ENCODE data around the gene DYRK2. TPM values are rescaled to one million over a fixed set of nuclear protein-coding genes. Genes with fewer than 3 reads are reported as not detected.

Gene DYRK2
- total and polyA plus RNA-seq, 10 of the 15 experiments (the other 5 are each of a cell fraction or from before 2014, with no cell fraction given) = 3.1 to 35.9 (median 12.2) TPM

DNA sequence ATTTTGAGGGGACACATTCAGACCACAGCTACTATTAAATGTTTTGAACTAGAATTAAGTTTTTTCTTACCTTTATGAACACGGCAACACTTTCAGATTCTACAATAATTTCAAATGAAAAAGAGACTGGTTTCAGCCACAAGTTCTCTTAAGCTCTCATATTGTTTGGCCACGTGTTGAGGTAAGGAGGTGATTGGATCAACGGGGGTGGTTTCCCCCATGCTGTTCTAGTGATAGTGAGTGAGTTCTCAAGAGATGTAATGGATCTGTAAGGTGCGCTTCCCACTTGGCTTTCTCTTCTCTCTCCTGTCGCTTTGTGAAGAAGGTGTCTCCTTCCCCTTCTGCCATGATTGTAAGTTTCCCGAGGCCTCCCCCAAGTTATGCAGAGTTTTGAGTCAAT lies 48.9 kb upstream of the DYRK2 start:
- H3K36me3 ChIP-seq (ENCODE audit: control insufficient read depth in 2 of 2, insufficient read depth in 2 of 2, low read length in 1 of 2) = no peaks in the 10 kb centered on the region
- ChIA-PET SMC1A (ENCODE audit: uncharacterized antibody, unreplicated experiment) (interaction anchor here (1.3 kb wide), 1 partner anchor 10 kb away, joined by 5 read pairs; no protein-coding TSS in a partner anchor), POLR2A (no interaction called here), CTCF (no interaction called here), RAD21 (ENCODE audit: unreplicated experiment) (no interaction called here)
- TF ChIP-seq RB1 (IDR thresholded peaks at IDR 0.05; ENCODE audit: borderline replicate concordance) (no peak), SUZ12 (IDR thresholded peaks at IDR 0.05; ENCODE audit: unreplicated experiment) (no peak)
- FAIRE-seq (no peak), ATAC-seq (no peak), DNase-seq (ENCODE audit: low read depth, low spot score) (no peak)
- H3K4me1 ChIP-seq (ENCODE audit: control insufficient read depth, insufficient read depth, low read length) = no peaks in the 10 kb centered on the region
- H3K9ac ChIP-seq (ENCODE audit: control insufficient read depth, insufficient read depth, low read length) = no peak overlapping the region
- H4K20me1 ChIP-seq (ENCODE audit: control insufficient read depth, insufficient read depth) = no peaks in the 10 kb centered on the region
- no peaks in the 10 kb centered on the region for H3K27me3 ChIP-seq (replicated peaks in 1 of 2; ENCODE audit: control insufficient read depth in 2 of 2, insufficient read depth in 2 of 2, low read length in 1 of 2)
- no peaks in the 10 kb centered on the region; the same call in 2 of the 3 replicates for H3K9me3 ChIP-seq (replicated peaks; ENCODE audit: control insufficient read depth, insufficient read depth, low read length)
- 80% methylated on average over 6 of the region's 6 CpGs for WGBS (ENCODE audit: insufficient coverage, insufficient replicate concordance, low lambda C conversion rate, missing lambda C conversion rate)
- BruUV-seq (replicated peaks) = no TSS peak
- H3K27ac ChIP-seq (ENCODE audit: control insufficient read depth, insufficient read depth) = no peak overlapping the region
- H3K4me3 ChIP-seq = no peak overlapping the region
- H3K4me2 ChIP-seq (ENCODE audit: control insufficient read depth, insufficient read depth) = no peak overlapping the region
- H3K79me2 ChIP-seq (ENCODE audit: control insufficient read depth, insufficient read depth, low read length) = no peaks in the 10 kb centered on the region
- in situ Hi-C loops (cut with MboI) (no loop called here), intact Hi-C loops (cut with micrococcal nuclease; ENCODE audit: unreplicated experiment) (no loop called here)
- no peak overlapping the region for H2AFZ ChIP-seq (ENCODE audit: control insufficient read depth, low read depth, low read length)

GRCh38 chr12:67601126-67601525 lies 47.4 kb upstream of the DYRK2 start:
- no peak for DNase-seq (ENCODE audit: low read depth, low spot score)
- RAD21 ChIA-PET (ENCODE audit: unreplicated experiment) = no interaction called here
- Histone ChIP-seq H3K4me2 (ENCODE audit: control insufficient read depth, insufficient read depth) (no peak overlapping the region), H3K4me1 (ENCODE audit: control insufficient read depth, insufficient read depth, low read length) (no peaks in the 10 kb centered on the region), H3K4me3 (no peak overlapping the region), H3K79me2 (ENCODE audit: control insufficient read depth, insufficient read depth, low read length) (no peaks in the 10 kb centered on the region), H2AFZ (ENCODE audit: control insufficient read depth, low read depth, low read length) (no peak overlapping the region), H4K20me1 (ENCODE audit: control insufficient read depth, insufficient read depth) (no peaks in the 10 kb centered on the region), H3K9ac (ENCODE audit: control insufficient read depth, insufficient read depth, low read length) (no peak overlapping the region), H3K27ac (ENCODE audit: control insufficient read depth, insufficient read depth) (no peak overlapping the region), H3K36me3 (ENCODE audit: control insufficient read depth in 2 of 2, insufficient read depth in 2 of 2, low read length in 1 of 2) (no peaks in the 10 kb centered on the region), H3K9me3 (replicated peaks; ENCODE audit: control insufficient read depth, insufficient read depth, low read length) (no peaks in the 10 kb centered on the region; the same call in 2 of the 3 replicates), H3K27me3 (replicated peaks in 1 of 2; ENCODE audit: control insufficient read depth in 2 of 2, insufficient read depth in 2 of 2, low read length in 1 of 2) (no peaks in the 10 kb centered on the region)
- intact Hi-C loops (cut with micrococcal nuclease; ENCODE audit: unreplicated experiment) (no loop called here), in situ Hi-C loops (cut with MboI) (no loop called here)
- 100% methylated on average over 1 of the region's 1 CpG for WGBS (ENCODE audit: insufficient coverage, insufficient replicate concordance, low lambda C conversion rate, missing lambda C conversion rate)
- CTCF ChIA-PET = no interaction called here
- ATAC-seq = no peak
- BruUV-seq (replicated peaks) = no TSS peak
- no peak for TF ChIP-seq CHD4 (IDR thresholded peaks at IDR 0.05)
- no peak for TF ChIP-seq RELA (IDR thresholded peaks at IDR 0.05; ENCODE audit: borderline replicate concordance, partially characterized antibody)
- POLR2A ChIA-PET = no interaction called here
- SMC1A ChIA-PET (ENCODE audit: uncharacterized antibody, unreplicated experiment) = no interaction called here
- no peak for FAIRE-seq
